SU-DHL-6 (cell line): ENCODE measurements around the gene NPEPL1.

Experiments
- EZH2phosphoT487 ChIP-seq: fragments of 200-600 bp; sonication (generic), shearing (Covaris generic); conservative IDR thresholded peaks from 2 replicates; pipeline ENCODE4 v1.6.1; 2018; ENCODE audit warnings: mild to moderate bottlenecking, antibody characterized with exemption, low read length, moderate library complexity, mixed read lengths
- TF ChIP-seq, protein P1 (sequence below): fragments of 200-600 bp; sonication (generic); IDR thresholded peaks from one replicate; pipeline ENCODE4 v1.5.1; 2017; ENCODE audit warnings: antibody characterized with exemption, mild to moderate bottlenecking, low read length, moderate library complexity; ENCODE audit not compliant: insufficient read depth, poor library complexity, severe bottlenecking

DNA sequence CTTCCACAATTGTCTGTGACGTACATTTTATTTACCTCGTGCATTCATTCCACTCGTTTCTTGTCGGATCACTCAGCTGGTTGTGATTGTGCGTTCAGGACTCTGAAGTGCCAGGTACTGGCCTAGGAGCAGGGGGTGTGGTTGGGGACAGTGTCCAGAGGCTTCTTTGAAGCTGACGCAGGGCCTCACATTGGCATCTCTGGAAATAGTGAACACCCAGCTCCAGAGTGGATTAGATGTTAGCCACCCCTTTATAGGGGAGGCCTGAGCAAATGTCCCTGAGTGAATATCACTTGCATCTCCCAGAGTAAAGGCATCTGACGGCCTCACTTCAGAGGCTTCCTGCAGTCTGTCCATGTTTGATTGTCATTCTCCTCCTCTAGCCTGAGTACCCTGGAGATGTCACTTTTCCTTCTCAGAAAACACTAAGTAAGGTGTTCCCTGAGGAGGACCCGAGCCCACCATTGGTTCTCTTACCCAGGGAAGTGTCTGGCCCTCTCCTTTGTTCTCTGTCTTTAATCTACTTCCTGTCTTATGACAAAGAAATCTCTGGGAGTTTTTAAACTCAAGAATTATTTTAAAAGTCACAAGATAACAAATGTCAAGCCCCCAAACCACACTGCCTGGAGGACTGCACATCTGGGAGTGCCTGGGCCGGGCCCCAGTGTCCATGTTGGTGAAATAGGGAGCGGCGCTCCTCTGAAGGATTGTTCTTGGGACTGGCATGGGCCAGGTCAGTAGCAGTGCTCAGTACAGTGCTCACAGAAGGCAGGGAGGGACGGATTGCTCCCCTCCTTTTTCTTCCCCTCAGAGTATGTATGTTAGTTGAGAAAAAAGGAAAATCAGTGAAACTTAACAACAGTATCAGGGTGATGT is 30.8 kb upstream of the NPEPL1 start:
- TF ChIP-seq, protein P1, sequence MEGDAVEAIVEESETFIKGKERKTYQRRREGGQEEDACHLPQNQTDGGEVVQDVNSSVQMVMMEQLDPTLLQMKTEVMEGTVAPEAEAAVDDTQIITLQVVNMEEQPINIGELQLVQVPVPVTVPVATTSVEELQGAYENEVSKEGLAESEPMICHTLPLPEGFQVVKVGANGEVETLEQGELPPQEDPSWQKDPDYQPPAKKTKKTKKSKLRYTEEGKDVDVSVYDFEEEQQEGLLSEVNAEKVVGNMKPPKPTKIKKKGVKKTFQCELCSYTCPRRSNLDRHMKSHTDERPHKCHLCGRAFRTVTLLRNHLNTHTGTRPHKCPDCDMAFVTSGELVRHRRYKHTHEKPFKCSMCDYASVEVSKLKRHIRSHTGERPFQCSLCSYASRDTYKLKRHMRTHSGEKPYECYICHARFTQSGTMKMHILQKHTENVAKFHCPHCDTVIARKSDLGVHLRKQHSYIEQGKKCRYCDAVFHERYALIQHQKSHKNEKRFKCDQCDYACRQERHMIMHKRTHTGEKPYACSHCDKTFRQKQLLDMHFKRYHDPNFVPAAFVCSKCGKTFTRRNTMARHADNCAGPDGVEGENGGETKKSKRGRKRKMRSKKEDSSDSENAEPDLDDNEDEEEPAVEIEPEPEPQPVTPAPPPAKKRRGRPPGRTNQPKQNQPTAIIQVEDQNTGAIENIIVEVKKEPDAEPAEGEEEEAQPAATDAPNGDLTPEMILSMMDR = no peak
- no peak for TF ChIP-seq EZH2phosphoT487
